SH-SY5Y (cell line): Measurements from ENCODE around the gene RASSF1.

ENCODE experiments used
- GATA2 ChIP-seq: IDR thresholded peaks from 2 replicates; pipeline ENCODE4 v1.6.1; 2011; ENCODE audit warnings: mild to moderate bottlenecking, low read depth, low read length
- GATA3 ChIP-seq: IDR thresholded peaks from 2 replicates; pipeline ENCODE4 v1.6.1; 2011; ENCODE audit warnings: low read depth, mild to moderate bottlenecking, low read length, moderate library complexity

DNA sequence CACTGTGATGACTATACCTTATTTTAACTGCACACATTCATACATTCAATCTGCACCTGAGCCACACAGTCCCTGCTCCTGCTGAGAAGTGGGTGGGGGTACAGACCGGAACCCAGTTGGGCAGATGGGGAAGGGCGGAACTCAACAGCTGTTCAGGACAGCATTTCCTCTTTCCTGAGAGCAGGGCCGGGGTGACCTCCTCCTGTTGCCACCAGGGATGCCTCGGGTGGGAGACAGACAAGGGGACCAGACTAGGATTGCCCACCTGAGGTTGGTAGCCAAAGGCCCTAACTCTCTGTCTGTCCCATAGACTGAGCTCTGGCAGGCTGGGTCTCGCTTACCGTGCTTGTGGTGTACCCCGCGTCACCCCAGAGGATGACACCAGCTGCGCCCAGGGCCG is 22.0 kb downstream of the RASSF1 start:
- TF ChIP-seq GATA2 (no peak), GATA3 (no peak)
